CD14-positive monocyte (primary cell): ENCODE measurements around the gene UBE2QL1. TPM values are rescaled to one million over a fixed set of nuclear protein-coding genes. Genes with fewer than 3 reads are reported as not detected.

ENCODE experiments used
- DNase-seq, 3 donors: peaks; one replicate each; pipeline ENCODE4 v3.0.0-alpha.2; 2011 to 2022
- H2AFZ ChIP-seq: 2 replicates; pipeline ENCODE4 v1.6.0; 2012; ENCODE audit warnings: mild to moderate bottlenecking, low read depth, low read length, inconsistent platforms; ENCODE audit not compliant: insufficient read depth, poor library complexity, severe bottlenecking
- H3K27ac ChIP-seq, 2 donors: 1 replicate in 1 of 2; 2 replicates in 1 of 2; pipeline ENCODE4 v1.5.1; 2012 to 2013; ENCODE audit warnings: low read length in 2 of 2, control low read depth in 1 of 2, inconsistent platforms in 1 of 2, low read depth in 1 of 2, mild to moderate bottlenecking in 1 of 2
- H3K27me3 ChIP-seq, 2 donors: one replicate each; pipeline versions ENCODE4 v1.6.0 to v1.6.1; 2011 to 2013; ENCODE audit warnings: low read length in 2 of 2; ENCODE audit not compliant: control insufficient read depth in 2 of 2, insufficient read depth in 2 of 2
- H3K36me3 ChIP-seq, 2 donors: replicated peaks in 1 of 2; 1 replicate in 1 of 2; 2 replicates in 1 of 2; pipeline versions ENCODE4 v1.5.1 to v1.6.1; 2012 to 2013; ENCODE audit warnings: low read length in 2 of 2, control low read depth in 1 of 2, inconsistent platforms in 1 of 2, mild to moderate bottlenecking in 1 of 2; ENCODE audit not compliant: insufficient read depth in 2 of 2, control insufficient read depth in 1 of 2
- H3K4me1 ChIP-seq, 2 donors: 1 replicate in 1 of 2; 2 replicates in 1 of 2; pipeline versions ENCODE4 v1.5.1 to v1.6.1; 2012 to 2013; ENCODE audit warnings: low read length in 2 of 2, control low read depth in 1 of 2, inconsistent platforms in 1 of 2, mild to moderate bottlenecking in 1 of 2, moderate library complexity in 1 of 2; ENCODE audit not compliant: insufficient read depth in 2 of 2, control insufficient read depth in 1 of 2
- H3K4me2 ChIP-seq: replicated peaks from 2 replicates; pipeline ENCODE3; 2012; ENCODE audit warnings: low read length, moderate library complexity, mild to moderate bottlenecking; ENCODE audit not compliant: poor library complexity, severe bottlenecking; ENCODE audit errors: extremely low read depth
- H3K4me3 ChIP-seq, 3 experiments: fragments of 200-600 bp in 1 of 3; sonication (generic) in 1 of 3; replicated peaks in 1 of 3; 1 replicate in 2 of 3; 2 replicates in 1 of 3; pipeline ENCODE4 v1.5.1; 2011 to 2013; ENCODE audit warnings: low read length in 3 of 3, mild to moderate bottlenecking in 3 of 3, control low read depth in 2 of 3, low read depth in 2 of 3, inconsistent platforms in 1 of 3, moderate library complexity in 1 of 3
- H3K79me2 ChIP-seq: 2 replicates; pipeline ENCODE4 v1.6.0; 2012; ENCODE audit warnings: mild to moderate bottlenecking, control low read depth, inconsistent platforms, low read length, moderate library complexity; ENCODE audit not compliant: insufficient read depth
- H3K9ac ChIP-seq: 2 replicates; pipeline ENCODE4 v1.6.0; 2017; ENCODE audit warnings: low read length, mild to moderate bottlenecking; ENCODE audit not compliant: insufficient read depth, poor library complexity, severe bottlenecking
- H3K9me3 ChIP-seq, 2 donors: replicated peaks in 1 of 2; 1 replicate in 1 of 2; 2 replicates in 1 of 2; pipeline versions ENCODE4 v1.5.1 to v1.6.1; 2012 to 2013; ENCODE audit warnings: low read length in 2 of 2, control low read depth in 1 of 2; ENCODE audit not compliant: control insufficient read depth in 1 of 2, insufficient read depth in 1 of 2
- H4K20me1 ChIP-seq: 2 replicates; pipeline ENCODE4 v1.6.0; 2012; ENCODE audit warnings: mild to moderate bottlenecking, low read length, control low read depth, moderate library complexity; ENCODE audit not compliant: insufficient read depth
- H3K27ac Mint-ChIP-seq, 7 donors: one replicate each; pipeline ENCODE4 v1.8.0; 2020; ENCODE audit warnings: mild to moderate bottlenecking in 7 of 7, mixed read lengths in 7 of 7, moderate library complexity in 6 of 7, inconsistent platforms in 2 of 7
- H3K27me3 Mint-ChIP-seq, 3 donors: one replicate each; pipeline ENCODE4 v1.8.0; 2021 to 2022; ENCODE audit warnings: low read depth in 3 of 3, mild to moderate bottlenecking in 3 of 3, mixed read lengths in 3 of 3, moderate library complexity in 3 of 3, inconsistent platforms in 1 of 3
- H3K36me3 Mint-ChIP-seq, 2 donors: one replicate each; pipeline ENCODE4 v1.8.0; 2020; ENCODE audit warnings: mixed read lengths in 2 of 2, inconsistent platforms in 1 of 2, mild to moderate bottlenecking in 1 of 2
- H3K4me1 Mint-ChIP-seq: one replicate; pipeline ENCODE4 v1.8.0; 2020; ENCODE audit warnings: mild to moderate bottlenecking, mixed read lengths
- H3K4me3 Mint-ChIP-seq, 2 donors: one replicate each; pipeline ENCODE4 v1.8.0; 2020; ENCODE audit warnings: mild to moderate bottlenecking in 2 of 2, mixed read lengths in 2 of 2, moderate library complexity in 1 of 2
- H3K9me3 Mint-ChIP-seq, 7 donors: one replicate each; pipeline ENCODE4 v1.8.0; 2020 to 2022; ENCODE audit warnings: mixed read lengths in 7 of 7, mild to moderate bottlenecking in 6 of 7, moderate library complexity in 6 of 7, inconsistent platforms in 2 of 7
- CTCF ChIP-seq: fragments of 200-600 bp; IDR thresholded peaks from one replicate; pipeline ENCODE4 v1.8.0; 2022; ENCODE audit warnings: antibody characterized with exemption, mild to moderate bottlenecking
- WGBS: methylation state at CpG from one replicate; pipeline ENCODE4 v1.1.5; 2013; ENCODE audit warnings: missing lambda C conversion rate; ENCODE audit not compliant: insufficient coverage; 5-methylcytosine and 5-hydroxymethylcytosine counted together
- intact Hi-C, 2 donors: fragments of 100-400 bp; cut with micrococcal nuclease; formaldehyde crosslinking; loops; one replicate each; pipeline versions ENCODE4 v1.15.0 to v1.15.1; 2023
- polyA plus RNA-seq, 3 donors: library from polyadenylated mRNA; depleted of rRNA in 1 of 3; unstranded in 2 of 3; stranded (reverse) in 1 of 3; fragments of 300-500 nt in 2 of 3; fragments of >200 nt in 1 of 3; fragmentation: Illumina TruSeq in 2 of 3; gene quantifications; 1 replicate in 2 of 3; 2 replicates in 1 of 3; pipeline ENCODE4 v1.2.3, GENCODE V29; 2012 to 2021

UBE2QL1 gene
- polyA plus RNA-seq, 3 donors = not detected

- Histone ChIP-seq H3K27me3 (no peaks in the 10 kb centered on the region), H3K27ac (no peak overlapping the region), H3K36me3 (no peaks in the 10 kb centered on the region), H3K4me2 (no peak overlapping the region), H2AFZ (no peak overlapping the region), H3K79me2 (no peaks in the 10 kb centered on the region), H4K20me1 (no peaks in the 10 kb centered on the region), H3K4me3 (no peak overlapping the region), H3K9me3 (no peaks in the 10 kb centered on the region), H3K4me1 (no peaks in the 10 kb centered on the region), H3K9ac (no peak overlapping the region)
- H3K4me3 Mint-ChIP-seq = no peak overlapping the region
- no CpG with 5 or more reads among the region's 4 CpGs for WGBS
- H3K9me3 Mint-ChIP-seq = peaks cover 0 to 4% (median 0%) of the 10 kb centered on the region in 7 donors
- H3K4me1 Mint-ChIP-seq = no peaks in the 10 kb centered on the region
- TF ChIP-seq CTCF = no peak
- peaks cover 0 to 6% (median 5%) of the 10 kb centered on the region in 3 donors for H3K27me3 Mint-ChIP-seq
- intact Hi-C loops = no loop called here
- no peaks in the 10 kb centered on the region for H3K36me3 Mint-ChIP-seq
- no peak for DNase-seq
- H3K27ac Mint-ChIP-seq = no peak overlapping the region
These were observed 68.2 kb downstream of the UBE2QL1 start for GRCh38 chr5:6516823-6517222.

DNA sequence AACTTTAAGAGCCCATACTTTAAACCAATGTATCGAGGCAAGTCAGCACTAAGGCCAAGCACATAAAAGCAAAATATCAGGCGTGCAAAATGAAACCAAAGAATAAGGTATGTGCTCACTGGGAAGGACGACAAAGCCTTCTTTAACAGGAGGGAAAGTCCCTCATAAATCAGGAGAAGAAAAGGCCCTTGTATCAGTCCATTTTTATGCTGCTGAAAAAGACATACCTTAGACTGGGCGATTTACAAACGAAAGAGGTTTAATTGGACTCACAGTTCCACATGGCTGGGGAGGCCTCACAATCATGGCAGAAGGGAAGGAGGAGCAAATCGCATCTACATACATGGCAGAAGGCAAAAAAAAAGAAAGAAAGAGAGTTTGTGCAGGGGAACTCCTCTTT lies 68.9 kb downstream of the UBE2QL1 start:
- H3K9me3 ChIP-seq = no peaks in the 10 kb centered on the region
- Mint-ChIP-seq H3K4me1 (no peaks in the 10 kb centered on the region), H3K27ac (no peak overlapping the region), H3K36me3 (no peaks in the 10 kb centered on the region), H3K4me3 (no peak overlapping the region), H3K9me3 (peaks cover 0 to 4% (median 0%) of the 10 kb centered on the region in 7 donors), H3K27me3 (peaks cover 0 to 6% (median 5%) of the 10 kb centered on the region in 3 donors)
- WGBS = 100% methylated on average over 2 of the region's 6 CpGs
- no peak overlapping the region for H2AFZ ChIP-seq
- intact Hi-C loops = no loop called here
- no peaks in the 10 kb centered on the region for H3K4me1 ChIP-seq
- no peaks in the 10 kb centered on the region for H3K36me3 ChIP-seq
- no peak for TF ChIP-seq CTCF
- H3K27ac ChIP-seq = no peak overlapping the region
- no peak overlapping the region for H3K4me2 ChIP-seq
- H3K27me3 ChIP-seq = no peaks in the 10 kb centered on the region
- DNase-seq = no peak
- no peaks in the 10 kb centered on the region for H3K79me2 ChIP-seq
- H4K20me1 ChIP-seq = no peaks in the 10 kb centered on the region
- no peak overlapping the region for H3K9ac ChIP-seq
- H3K4me3 ChIP-seq = no peak overlapping the region
